ENCODE data around the gene ADAMTSL3. TPM values are rescaled to one million over a fixed set of nuclear protein-coding genes. Genes with fewer than 3 reads are reported as not detected.

The ADAMTSL3 gene
- total and polyA plus RNA-seq, 11 donors = 1.3 to 13.2 (median 7.3) TPM

- H3K4me3 ChIP-seq = no peak overlapping the region
- no peaks in the 10 kb centered on the region for H3K9me3 ChIP-seq
- no peak overlapping the region for H3K27ac ChIP-seq
- intact Hi-C loops (cut with DNase I) = no loop called here
- peak in 1 of 4 donors; percentile 37 for ATAC-seq
- H3K36me3 ChIP-seq = peaks cover 0 to 11% (median 0%) of the 10 kb centered on the region in 9 donors
- WGBS, 4 donors = 48 to 61% (median 50%) methylated on average over 1 of the region's 1 CpG
- no peaks in the 10 kb centered on the region for H3K27me3 ChIP-seq
- peaks cover 0 to 47% (median 15%) of the 10 kb centered on the region in 12 donors for H3K4me1 ChIP-seq
- TF ChIP-seq POLR2A (IDR thresholded peaks at IDR 0.05) (no peak), CTCF (IDR thresholded peaks at IDR 0.05) (no peak)
- no peak for DNase-seq
Measured at GRCh38 chr15:83769411-83769999, 115.6 kb downstream of the ADAMTSL3 start.

- Histone ChIP-seq H3K27ac (no peak overlapping the region), H3K9me3 (peaks cover 0 to 7% (median 0%) of the 10 kb centered on the region in 12 donors), H3K27me3 (no peaks in the 10 kb centered on the region), H3K4me3 (no peak overlapping the region), H3K4me1 (no peaks in the 10 kb centered on the region), H3K36me3 (peaks cover 0 to 12% (median 0%) of the 10 kb centered on the region in 9 donors)
- DNase-seq (no peak), ATAC-seq (no peak)
- intact Hi-C loops (cut with DNase I) = loop anchor here in 1 of 10 donors (10.0 kb wide), 1 partner anchor 59 kb away; no protein-coding TSS in a partner anchor
- TF ChIP-seq POLR2A (IDR thresholded peaks at IDR 0.05) (no peak), CTCF (IDR thresholded peaks at IDR 0.05) (no peak)
- 41 to 86% (median 47%) methylated on average over 3 of the region's 3 CpGs for WGBS, 4 donors
Measured at GRCh38 chr15:83775738-83776137, 121.8 kb downstream of the ADAMTSL3 start.

- no peaks in the 10 kb centered on the region for H3K27me3 ChIP-seq
- H3K4me3 ChIP-seq = no peak overlapping the region
- no peak overlapping the region for H3K27ac ChIP-seq
- H3K4me1 ChIP-seq = no peaks in the 10 kb centered on the region
- DNase-seq = peak in 1 of 5 donors; percentile 48
- H3K36me3 ChIP-seq = peaks cover 0 to 12% (median 0%) of the 10 kb centered on the region in 9 donors
- ATAC-seq = no peak
- TF ChIP-seq POLR2A (IDR thresholded peaks at IDR 0.05) = no peak
- no peak for TF ChIP-seq CTCF (IDR thresholded peaks at IDR 0.05)
- WGBS, 4 donors = 93 to 99% (median 95%) methylated on average over 3 to 4 of the region's 4 CpGs
- intact Hi-C loops (cut with DNase I) = loop anchor here in 1 of 10 donors (10.0 kb wide), 1 partner anchor 58 kb away; no protein-coding TSS in a partner anchor
- H3K9me3 ChIP-seq = peaks cover 0 to 16% (median 0%) of the 10 kb centered on the region in 12 donors
Measured at GRCh38 chr15:83776986-83777385, 123.1 kb downstream of the ADAMTSL3 start.

GRCh38 chr15:83783227-83783626 lies 129.3 kb downstream of the ADAMTSL3 start:
- 96 to 100% (median 96%) methylated on average over 1 of the region's 1 CpG for WGBS, 4 donors
- no peaks in the 10 kb centered on the region for H3K36me3 ChIP-seq
- H3K27ac ChIP-seq = no peak overlapping the region
- intact Hi-C loops (cut with DNase I) = no loop called here
- H3K27me3 ChIP-seq = no peaks in the 10 kb centered on the region
- TF ChIP-seq CTCF (IDR thresholded peaks at IDR 0.05) (no peak), POLR2A (IDR thresholded peaks at IDR 0.05) (no peak)
- H3K9me3 ChIP-seq = peaks cover 0 to 43% (median 3%) of the 10 kb centered on the region in 12 donors
- DNase-seq (no peak), ATAC-seq (no peak)
- H3K4me1 ChIP-seq = peaks cover 0 to 8% (median 0%) of the 10 kb centered on the region in 12 donors
- H3K4me3 ChIP-seq = no peak overlapping the region

Data from heart left ventricle (tissue), 16 donors.